ENCODE data around the gene FGFBP1.

DNA sequence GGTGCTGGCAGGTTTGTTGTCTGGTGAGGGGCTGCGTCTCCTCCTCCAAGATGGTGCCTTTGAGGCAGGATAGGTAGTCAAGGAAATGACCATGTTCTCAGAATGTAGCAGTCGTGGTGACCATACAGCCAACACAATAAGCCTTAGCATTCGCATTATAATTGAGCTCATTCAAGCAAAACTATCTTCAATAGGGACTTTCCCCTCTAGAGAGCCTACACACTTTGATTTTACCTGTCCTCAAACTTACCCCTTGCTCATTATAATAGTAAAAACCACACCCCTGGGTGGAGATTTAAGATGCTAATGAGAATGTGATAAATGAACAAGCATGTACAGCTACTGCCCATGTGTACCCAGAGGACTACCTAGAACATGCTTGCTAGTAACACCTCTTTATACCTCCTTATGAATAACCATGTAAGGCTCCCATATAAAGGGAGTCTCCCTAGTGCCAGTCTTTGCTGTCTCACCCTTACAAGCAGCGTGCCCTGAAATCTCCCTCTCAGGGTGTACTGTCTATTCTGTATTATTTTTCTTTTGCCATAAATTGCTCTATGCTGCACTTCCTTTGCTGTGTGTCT, 48.2 kb downstream of the FGFBP1 start:
- TF ChIP-seq, protein P1, sequence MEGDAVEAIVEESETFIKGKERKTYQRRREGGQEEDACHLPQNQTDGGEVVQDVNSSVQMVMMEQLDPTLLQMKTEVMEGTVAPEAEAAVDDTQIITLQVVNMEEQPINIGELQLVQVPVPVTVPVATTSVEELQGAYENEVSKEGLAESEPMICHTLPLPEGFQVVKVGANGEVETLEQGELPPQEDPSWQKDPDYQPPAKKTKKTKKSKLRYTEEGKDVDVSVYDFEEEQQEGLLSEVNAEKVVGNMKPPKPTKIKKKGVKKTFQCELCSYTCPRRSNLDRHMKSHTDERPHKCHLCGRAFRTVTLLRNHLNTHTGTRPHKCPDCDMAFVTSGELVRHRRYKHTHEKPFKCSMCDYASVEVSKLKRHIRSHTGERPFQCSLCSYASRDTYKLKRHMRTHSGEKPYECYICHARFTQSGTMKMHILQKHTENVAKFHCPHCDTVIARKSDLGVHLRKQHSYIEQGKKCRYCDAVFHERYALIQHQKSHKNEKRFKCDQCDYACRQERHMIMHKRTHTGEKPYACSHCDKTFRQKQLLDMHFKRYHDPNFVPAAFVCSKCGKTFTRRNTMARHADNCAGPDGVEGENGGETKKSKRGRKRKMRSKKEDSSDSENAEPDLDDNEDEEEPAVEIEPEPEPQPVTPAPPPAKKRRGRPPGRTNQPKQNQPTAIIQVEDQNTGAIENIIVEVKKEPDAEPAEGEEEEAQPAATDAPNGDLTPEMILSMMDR (IDR thresholded peaks at IDR 0.05) = no peak
- no peak for TF ChIP-seq POLR2A (IDR thresholded peaks at IDR 0.05)
- no peak for TF ChIP-seq EP300 (IDR thresholded peaks at IDR 0.05)
- TF ChIP-seq POLR2AphosphoS5 (IDR thresholded peaks at IDR 0.05) = no peak

All from gastroesophageal sphincter (tissue), 3 donors.